ENCODE results near the gene MARCHF5.
A peak's percentile ranks its signal among the peaks of the same experiment; 100 is the strongest.
"Not testable (repeated sequence)": the region's sequence is repeated elsewhere in the genome, so short reads cannot be mapped to it uniquely, and the experiment has no call there.

MARCHF5 gene

DNA sequence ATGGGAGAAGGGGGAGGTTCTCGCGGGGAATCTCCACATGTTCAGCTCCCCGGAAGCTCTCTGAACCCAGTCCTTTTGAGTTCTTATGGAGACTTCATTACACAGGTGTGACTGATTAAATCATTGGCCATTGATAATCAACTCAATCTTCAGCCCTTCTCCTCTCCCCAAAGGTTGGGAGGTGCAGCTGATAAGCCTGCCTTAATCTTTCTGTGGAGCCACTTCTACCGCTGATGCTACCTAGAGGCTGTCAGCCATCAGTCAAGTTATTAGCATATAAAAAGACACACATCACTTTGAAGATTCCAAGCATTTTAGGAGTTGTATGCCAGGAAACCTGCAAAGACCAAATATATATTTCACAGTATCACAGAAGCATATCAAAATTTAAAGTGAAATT, 91.7 kb downstream of the MARCHF5 start:
- TF ChIP-seq, protein P1, sequence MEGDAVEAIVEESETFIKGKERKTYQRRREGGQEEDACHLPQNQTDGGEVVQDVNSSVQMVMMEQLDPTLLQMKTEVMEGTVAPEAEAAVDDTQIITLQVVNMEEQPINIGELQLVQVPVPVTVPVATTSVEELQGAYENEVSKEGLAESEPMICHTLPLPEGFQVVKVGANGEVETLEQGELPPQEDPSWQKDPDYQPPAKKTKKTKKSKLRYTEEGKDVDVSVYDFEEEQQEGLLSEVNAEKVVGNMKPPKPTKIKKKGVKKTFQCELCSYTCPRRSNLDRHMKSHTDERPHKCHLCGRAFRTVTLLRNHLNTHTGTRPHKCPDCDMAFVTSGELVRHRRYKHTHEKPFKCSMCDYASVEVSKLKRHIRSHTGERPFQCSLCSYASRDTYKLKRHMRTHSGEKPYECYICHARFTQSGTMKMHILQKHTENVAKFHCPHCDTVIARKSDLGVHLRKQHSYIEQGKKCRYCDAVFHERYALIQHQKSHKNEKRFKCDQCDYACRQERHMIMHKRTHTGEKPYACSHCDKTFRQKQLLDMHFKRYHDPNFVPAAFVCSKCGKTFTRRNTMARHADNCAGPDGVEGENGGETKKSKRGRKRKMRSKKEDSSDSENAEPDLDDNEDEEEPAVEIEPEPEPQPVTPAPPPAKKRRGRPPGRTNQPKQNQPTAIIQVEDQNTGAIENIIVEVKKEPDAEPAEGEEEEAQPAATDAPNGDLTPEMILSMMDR (IDR thresholded peaks at IDR 0.05; ENCODE audit: low read depth, low read length, missing control alignments) = no peak
- no peak for DNase-seq (ENCODE audit: extremely low read depth, low read depth)
- no peak overlapping the region for H3K4me3 ChIP-seq (replicated peaks; ENCODE audit: low read depth, low read length)

DNA sequence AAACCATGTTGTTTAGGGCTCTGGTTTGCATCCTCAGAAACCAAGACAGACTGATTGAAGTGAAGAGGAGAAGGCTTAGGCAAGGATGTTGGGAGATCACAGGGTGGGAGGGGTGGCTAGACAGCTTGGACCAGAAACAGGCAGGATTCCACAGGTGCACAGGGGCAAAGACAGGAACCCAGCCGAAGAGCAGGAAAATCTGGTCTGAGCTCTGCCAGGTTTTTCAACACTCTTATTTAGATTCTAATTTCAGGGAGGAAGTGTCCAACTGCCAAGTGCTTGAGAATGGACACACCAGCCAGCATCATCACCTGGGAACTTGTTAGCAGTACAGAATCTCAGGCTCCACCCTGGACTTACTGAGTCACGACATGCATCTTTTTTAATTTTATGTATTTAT, 93.8 kb downstream of the MARCHF5 start:
- TF ChIP-seq, protein P1 (IDR thresholded peaks at IDR 0.05; ENCODE audit: low read depth, low read length, missing control alignments) = no peak

DNA sequence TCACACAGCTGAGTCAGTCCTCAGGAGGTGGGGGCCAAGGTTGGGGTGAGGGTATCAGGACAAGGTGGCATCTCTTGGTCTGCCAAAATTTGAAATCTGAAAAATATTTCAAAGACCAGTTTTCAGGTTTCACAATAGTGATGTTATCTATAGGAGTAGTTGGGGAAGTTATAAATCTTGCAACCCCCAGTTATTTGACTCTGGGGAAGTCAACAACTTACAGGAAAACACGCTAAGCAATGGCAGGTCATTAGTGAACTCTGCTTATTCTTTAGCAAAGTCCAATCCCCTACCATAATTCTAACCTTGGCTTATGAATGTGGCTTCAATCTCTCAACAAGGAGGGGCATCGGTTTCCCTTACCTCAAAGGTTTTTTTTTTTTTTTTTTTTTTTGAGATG, 94.9 kb downstream of the MARCHF5 start:
- no peak overlapping the region for H3K4me3 ChIP-seq (replicated peaks; ENCODE audit: low read depth, low read length)
- TF ChIP-seq, protein P1 (IDR thresholded peaks at IDR 0.05; ENCODE audit: low read depth, low read length, missing control alignments) = no peak
- no peak for DNase-seq (ENCODE audit: extremely low read depth, low read depth)

More for the DNA sequence above, 93.8 kb downstream of the MARCHF5 start:
- DNase-seq (ENCODE audit: extremely low read depth, low read depth) = no peak
- H3K4me3 ChIP-seq (replicated peaks; ENCODE audit: low read depth, low read length) = no peak overlapping the region

DNA sequence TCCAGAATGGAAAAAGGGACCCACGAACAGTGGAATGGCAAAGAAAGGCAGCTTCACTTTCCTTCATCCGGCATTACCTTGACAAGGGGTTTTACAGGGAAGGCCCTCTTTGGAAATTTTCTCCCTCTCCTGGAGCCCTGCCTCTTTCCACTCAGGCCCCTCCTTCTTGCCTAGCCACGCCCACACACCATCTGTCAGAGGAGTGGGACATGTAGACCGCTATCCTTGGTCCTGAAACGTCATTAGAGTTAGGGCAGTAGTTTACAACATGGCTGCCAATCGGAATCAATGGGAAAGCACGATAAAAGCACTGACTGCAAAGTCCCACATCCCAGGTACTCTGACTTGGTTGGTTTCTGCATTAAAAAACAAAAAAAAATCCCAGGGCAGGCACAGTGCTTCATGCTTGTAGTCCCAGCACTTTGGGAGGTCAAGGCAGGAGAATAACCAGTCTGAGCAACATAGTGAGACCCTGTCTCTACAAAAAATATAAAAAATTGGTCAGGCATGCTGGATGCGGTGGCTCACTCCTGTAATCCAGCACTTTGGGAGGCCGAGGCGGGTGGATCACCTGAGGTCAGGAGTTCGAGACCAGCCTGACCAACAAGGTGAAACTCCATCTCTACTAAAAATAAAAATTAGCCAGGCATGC, 96.4 kb downstream of the MARCHF5 start:
- no peak overlapping the region for H3K4me3 ChIP-seq (replicated peaks; ENCODE audit: low read depth, low read length)
- DNase-seq (ENCODE audit: extremely low read depth, low read depth) = peak; percentile 36
- TF ChIP-seq, protein P1 (IDR thresholded peaks at IDR 0.05; ENCODE audit: low read depth, low read length, missing control alignments) = no peak

DNA sequence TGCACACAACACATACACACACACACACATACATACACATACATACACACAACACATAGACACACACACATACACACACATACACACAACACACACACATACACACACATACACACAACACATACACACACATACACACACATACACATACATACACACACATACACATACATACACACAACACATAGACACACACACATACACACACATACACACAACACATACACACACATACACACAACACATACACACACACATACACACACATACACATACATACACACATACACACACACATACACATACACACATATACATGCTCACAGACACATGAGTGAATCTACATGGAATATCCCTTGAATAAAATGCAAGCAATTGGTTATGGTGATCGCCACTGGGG, 102.2 kb downstream of the MARCHF5 start:
- DNase-seq (ENCODE audit: extremely low read depth, low read depth); H3K4me3 ChIP-seq (replicated peaks; ENCODE audit: low read depth, low read length): not testable (repeated sequence)

DNA sequence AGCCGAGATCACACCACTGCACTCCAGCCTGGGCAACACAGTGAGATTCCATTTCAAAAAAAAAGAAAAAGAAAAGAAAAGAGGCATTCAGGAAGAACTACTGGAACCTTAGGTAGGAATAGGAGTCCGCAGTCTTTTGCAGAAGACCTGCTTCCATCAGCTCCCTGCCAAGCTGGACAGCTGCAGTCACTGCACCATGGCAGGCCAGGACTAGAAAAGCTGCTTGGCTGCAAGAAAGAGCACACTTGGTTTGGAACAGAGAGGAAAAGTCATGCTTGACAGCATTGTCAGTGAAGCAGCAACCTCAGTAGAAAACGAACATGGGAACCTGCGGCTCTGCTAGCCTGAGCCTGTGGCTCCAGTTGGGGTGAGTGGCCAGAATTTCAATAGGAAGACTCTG, 104.3 kb downstream of the MARCHF5 start:
- no peak for DNase-seq (ENCODE audit: extremely low read depth, low read depth)
- TF ChIP-seq, protein P1 (IDR thresholded peaks at IDR 0.05; ENCODE audit: low read depth, low read length, missing control alignments) = no peak
- H3K4me3 ChIP-seq (replicated peaks; ENCODE audit: low read depth, low read length) = no peak overlapping the region

DNA sequence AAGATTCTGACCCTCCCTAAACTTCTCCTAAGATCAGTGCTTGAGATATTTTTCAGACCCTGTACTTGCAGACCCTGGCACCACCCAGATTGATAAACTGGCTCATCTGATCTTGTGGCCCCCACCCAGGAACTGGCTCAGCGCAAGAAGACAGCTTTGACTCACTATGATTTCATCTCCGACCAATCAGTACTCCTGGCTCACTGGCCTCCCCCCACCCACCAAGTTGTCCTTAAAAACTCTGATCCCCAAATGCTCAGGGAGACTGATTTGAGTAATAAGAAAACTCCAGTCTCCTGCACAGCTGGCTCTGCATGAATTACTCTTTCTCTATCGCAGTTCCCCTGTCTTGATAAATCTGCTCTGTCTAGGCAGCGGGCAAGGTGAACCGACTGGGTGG, 111.3 kb downstream of the MARCHF5 start:
- DNase-seq (ENCODE audit: extremely low read depth, low read depth); H3K4me3 ChIP-seq (replicated peaks; ENCODE audit: low read depth, low read length): not testable (repeated sequence)

Measured in HFF-Myc (cell line).